Measurements from ENCODE around the gene CYGB.
"Not testable (repeated sequence)": the region's sequence is repeated elsewhere in the genome, so short reads cannot be mapped to it uniquely, and the experiment has no call there.

CYGB gene

GRCh38 chr17:76539631-76540271 lies 2.2 kb upstream of the CYGB start, which contains the start of gene PRCD:
TSS of gene PRCD (plus strand) at chr17:76540044. CDS start at chr17:76540142, 98 bp downstream.
- H3K36me3 ChIP-seq (ENCODE audit: insufficient read depth, low read length): no peaks in the 10 kb centered on the region
- H3K4me3 ChIP-seq: no peak within 1 kb of the TSS
- no peaks in the 10 kb centered on the region for H3K9me3 ChIP-seq (ENCODE audit: low read depth, low read length)
- no peak within 1 kb of the TSS for H3K27ac ChIP-seq
- TF ChIP-seq FOXP2 (optimal IDR thresholded peaks at IDR 0.05; ENCODE audit: control extremely low read depth, extremely low read length, insufficient read depth): no peak
- no peak for TF ChIP-seq POLR2AphosphoS5 (IDR thresholded peaks at IDR 0.05; ENCODE audit: borderline replicate concordance, low read depth, low read length)
- no peak for TF ChIP-seq EZH2 (IDR thresholded peaks at IDR 0.05)
- H3K9ac ChIP-seq (ENCODE audit: insufficient read length): no peak within 1 kb of the TSS
- DNase-seq (ENCODE audit: low read depth, low spot score): no peak

DNA sequence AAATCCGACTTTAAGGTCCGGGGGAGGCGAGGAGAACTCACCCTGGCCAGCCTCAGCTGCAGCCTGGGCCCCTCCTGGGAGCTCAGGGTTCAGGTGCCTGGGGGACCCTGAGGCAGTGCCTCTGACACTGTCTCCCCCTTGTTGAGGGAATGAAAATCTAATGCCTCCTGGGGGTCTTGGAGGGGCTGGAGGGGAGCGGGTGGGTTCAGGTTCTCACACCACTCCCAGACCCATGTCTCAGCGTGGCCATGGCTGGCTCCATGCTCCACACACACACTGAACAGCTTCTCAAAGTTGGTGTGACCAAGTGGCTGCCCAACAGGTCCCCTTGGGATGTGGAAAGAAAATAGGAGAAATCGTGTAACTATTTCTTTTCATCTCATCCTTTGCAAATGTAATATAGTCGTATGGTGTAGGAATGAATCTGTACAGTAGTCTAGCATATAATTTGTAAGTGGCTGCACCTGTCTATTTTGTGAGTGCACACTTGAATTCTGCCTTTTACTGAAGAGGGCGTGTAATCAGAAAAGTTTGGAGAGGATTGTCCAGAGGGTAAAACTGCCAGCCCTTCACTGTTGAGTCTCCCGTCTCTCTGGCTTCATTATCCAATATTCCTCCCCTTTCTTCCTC lies 1.5 kb upstream of the CYGB start:
- Histone ChIP-seq H3K36me3 (ENCODE audit: insufficient read depth, low read length) (no peaks in the 10 kb centered on the region), H3K4me3 (no peak overlapping the region), H3K27ac (no peak overlapping the region), H3K9ac (ENCODE audit: insufficient read length) (no peak overlapping the region), H3K9me3 (ENCODE audit: low read depth, low read length) (no peaks in the 10 kb centered on the region)
- no peak for TF ChIP-seq FOXP2 (optimal IDR thresholded peaks at IDR 0.05; ENCODE audit: control extremely low read depth, extremely low read length, insufficient read depth)
- no peak for DNase-seq (ENCODE audit: low read depth, low spot score)

DNA sequence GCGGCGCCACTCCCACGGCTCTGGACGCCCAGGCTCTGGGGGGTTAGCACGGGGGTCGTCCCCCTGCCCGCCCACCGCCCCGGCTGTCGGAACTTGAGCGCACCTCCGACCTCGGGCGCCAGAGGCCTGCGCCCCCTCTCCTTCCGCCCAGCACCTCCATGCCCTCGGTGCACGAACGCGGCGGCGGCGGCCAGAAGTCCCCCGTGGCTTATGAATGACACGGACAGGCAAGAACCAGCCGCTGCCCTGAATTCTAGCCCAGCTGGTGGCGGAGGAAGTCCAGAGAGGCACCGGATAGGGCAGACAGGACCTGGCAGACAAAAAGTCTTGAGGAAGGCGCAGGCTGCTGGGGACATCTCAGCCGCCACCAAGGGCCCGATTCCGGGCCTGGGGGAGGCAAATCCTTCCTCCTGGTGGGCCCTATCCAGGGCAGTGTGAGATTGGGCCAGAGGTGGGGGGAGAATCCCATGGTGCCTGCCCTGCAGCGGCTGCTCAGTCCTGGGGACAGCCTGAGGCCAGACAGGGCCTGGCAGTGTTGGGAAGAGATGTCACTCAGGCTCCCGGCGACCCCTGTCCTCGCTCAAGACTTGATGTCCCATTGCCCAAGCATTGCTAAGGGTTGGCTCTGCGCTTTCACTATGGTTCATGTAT lies 897 bp upstream of the CYGB start:
- no peak overlapping the region for H3K9ac ChIP-seq (ENCODE audit: insufficient read length)
- no peaks in the 10 kb centered on the region for H3K36me3 ChIP-seq (ENCODE audit: insufficient read depth, low read length)
- no peaks in the 10 kb centered on the region for H3K9me3 ChIP-seq (ENCODE audit: low read depth, low read length)
- TF ChIP-seq POLR2AphosphoS5 (IDR thresholded peaks at IDR 0.05; ENCODE audit: borderline replicate concordance, low read depth, low read length) (no peak), FOXP2 (optimal IDR thresholded peaks at IDR 0.05; ENCODE audit: control extremely low read depth, extremely low read length, insufficient read depth) (no peak), EZH2 (IDR thresholded peaks at IDR 0.05) (no peak)
- no peak for DNase-seq (ENCODE audit: low read depth, low spot score)
- no peak overlapping the region for H3K27ac ChIP-seq
- H3K4me3 ChIP-seq: no peak overlapping the region

GRCh38 chr17:76537288-76537577 lies 276 bp downstream of the CYGB start:
- Histone ChIP-seq H3K4me3 (no peak overlapping the region), H3K9ac (ENCODE audit: insufficient read length) (no peak overlapping the region), H3K9me3 (ENCODE audit: low read depth, low read length) (no peaks in the 10 kb centered on the region), H3K36me3 (ENCODE audit: insufficient read depth, low read length) (no peaks in the 10 kb centered on the region), H3K27ac (no peak overlapping the region)
- DNase-seq (ENCODE audit: low read depth, low spot score): no peak
- no peak for TF ChIP-seq POLR2AphosphoS5 (IDR thresholded peaks at IDR 0.05; ENCODE audit: borderline replicate concordance, low read depth, low read length)
- TF ChIP-seq FOXP2 (optimal IDR thresholded peaks at IDR 0.05; ENCODE audit: control extremely low read depth, extremely low read length, insufficient read depth): no peak
- TF ChIP-seq EZH2 (IDR thresholded peaks at IDR 0.05): no peak

- TF ChIP-seq FOXP2 (optimal IDR thresholded peaks at IDR 0.05; ENCODE audit: control extremely low read depth, extremely low read length, insufficient read depth): no peak
- TF ChIP-seq EZH2 (IDR thresholded peaks at IDR 0.05): no peak
- no peak for TF ChIP-seq POLR2AphosphoS5 (IDR thresholded peaks at IDR 0.05; ENCODE audit: borderline replicate concordance, low read depth, low read length)
- H3K4me3 ChIP-seq: no peak overlapping the region
- H3K36me3 ChIP-seq (ENCODE audit: insufficient read depth, low read length): no peaks in the 10 kb centered on the region
- no peak overlapping the region for H3K27ac ChIP-seq
- no peak overlapping the region for H3K9ac ChIP-seq (ENCODE audit: insufficient read length)
- DNase-seq (ENCODE audit: low read depth, low spot score): no peak
- no peaks in the 10 kb centered on the region for H3K9me3 ChIP-seq (ENCODE audit: low read depth, low read length)
Measured at GRCh38 chr17:76536511-76537287, 810 bp downstream of the CYGB start.

DNA sequence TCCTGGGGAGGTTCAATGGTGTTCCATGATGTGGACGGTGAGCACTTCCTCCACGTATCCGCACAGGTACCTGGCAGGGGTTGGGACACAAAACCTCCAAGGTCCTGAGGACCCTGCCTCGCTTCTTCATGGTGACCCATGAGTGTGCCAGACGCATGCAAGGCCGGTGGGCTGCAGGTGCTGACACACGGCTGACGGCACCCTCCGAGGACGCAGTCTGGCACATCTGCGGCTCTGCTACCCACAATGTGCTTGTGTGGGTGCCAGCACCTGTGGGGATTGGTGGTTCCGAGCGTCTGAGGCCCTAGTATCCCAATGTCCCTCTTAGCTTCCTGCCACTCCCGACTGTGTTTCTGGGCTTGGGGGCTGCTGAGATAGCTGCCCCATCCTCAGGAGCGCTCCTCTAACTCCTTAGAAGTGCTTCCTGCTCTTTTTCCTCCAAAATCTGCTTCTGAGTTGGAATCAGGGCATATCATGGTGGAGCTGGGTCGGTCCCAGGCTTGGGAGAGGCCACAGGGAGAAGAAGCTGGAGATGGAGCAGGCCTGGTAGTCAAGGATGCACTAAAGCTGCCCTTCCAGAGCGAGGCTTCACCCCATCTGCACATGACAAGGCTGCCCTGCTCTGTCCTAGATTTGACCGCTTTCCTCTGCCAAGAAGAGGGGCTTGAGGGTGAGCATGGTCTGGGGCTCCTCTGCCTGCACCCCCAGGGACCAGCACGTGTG lies 1.6 kb downstream of the CYGB start:
- Histone ChIP-seq H3K9me3 (ENCODE audit: low read depth, low read length) (no peaks in the 10 kb centered on the region), H3K27ac (no peak overlapping the region), H3K36me3 (ENCODE audit: insufficient read depth, low read length) (no peaks in the 10 kb centered on the region), H3K9ac (ENCODE audit: insufficient read length) (no peak overlapping the region), H3K4me3 (no peak overlapping the region)
- no peak for TF ChIP-seq EZH2 (IDR thresholded peaks at IDR 0.05)
- no peak for TF ChIP-seq POLR2AphosphoS5 (IDR thresholded peaks at IDR 0.05; ENCODE audit: borderline replicate concordance, low read depth, low read length)
- TF ChIP-seq FOXP2 (optimal IDR thresholded peaks at IDR 0.05; ENCODE audit: control extremely low read depth, extremely low read length, insufficient read depth): no peak
- DNase-seq (ENCODE audit: low read depth, low spot score): no peak

DNA sequence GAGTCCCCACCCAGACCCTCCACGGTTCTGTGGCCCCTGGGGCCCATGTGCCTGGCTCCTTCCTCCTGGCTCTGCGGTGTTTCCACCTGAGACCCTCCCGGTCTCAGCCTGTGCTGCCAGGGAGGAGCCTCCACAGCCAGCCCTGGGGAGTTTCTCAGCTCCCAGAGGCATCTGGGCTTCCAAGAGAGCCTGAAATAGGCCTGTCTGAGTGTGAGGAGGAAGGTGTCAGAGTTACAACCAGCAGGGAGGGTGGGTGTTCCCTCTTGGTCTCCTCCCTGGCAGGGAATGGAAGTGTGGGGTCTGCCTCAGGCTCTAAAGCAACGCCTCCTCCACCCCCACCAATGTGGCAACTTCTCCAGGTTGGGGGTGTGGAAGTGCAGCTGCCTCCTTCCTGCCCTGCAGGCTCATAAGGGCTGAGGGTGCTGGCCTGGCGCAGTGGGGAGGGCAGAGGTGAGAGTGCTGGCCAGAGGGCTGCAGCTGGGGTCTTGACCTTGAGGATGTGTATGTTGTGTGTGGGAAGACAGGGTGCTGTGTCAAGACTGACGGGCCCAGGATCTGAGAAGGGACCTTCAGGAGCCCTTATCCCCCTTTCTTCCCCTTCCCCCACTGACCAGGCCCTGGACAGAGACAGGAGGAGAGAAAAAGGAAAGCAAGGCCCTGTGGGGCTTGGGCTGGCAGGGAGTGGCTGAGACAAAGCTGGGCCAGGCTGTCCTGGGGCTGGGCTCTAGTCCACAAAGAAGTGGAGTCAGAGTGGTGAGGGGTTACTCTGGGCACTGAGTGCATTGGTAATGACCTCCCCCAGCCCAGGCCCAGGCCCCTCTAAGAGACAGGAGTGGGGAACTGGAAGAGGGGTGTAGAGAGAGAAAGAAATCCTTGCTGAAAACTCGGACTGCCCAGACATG lies 2.4 kb downstream of the CYGB start:
- Histone ChIP-seq H3K9me3 (ENCODE audit: low read depth, low read length) (no peaks in the 10 kb centered on the region), H3K27ac (no peak overlapping the region), H3K36me3 (ENCODE audit: insufficient read depth, low read length) (no peaks in the 10 kb centered on the region), H3K9ac (ENCODE audit: insufficient read length) (no peak overlapping the region), H3K4me3 (no peak overlapping the region)
- no peak for DNase-seq (ENCODE audit: low read depth, low spot score)
- TF ChIP-seq POLR2AphosphoS5 (IDR thresholded peaks at IDR 0.05; ENCODE audit: borderline replicate concordance, low read depth, low read length) (no peak), FOXP2 (optimal IDR thresholded peaks at IDR 0.05; ENCODE audit: control extremely low read depth, extremely low read length, insufficient read depth) (no peak), EZH2 (IDR thresholded peaks at IDR 0.05) (no peak)

DNA sequence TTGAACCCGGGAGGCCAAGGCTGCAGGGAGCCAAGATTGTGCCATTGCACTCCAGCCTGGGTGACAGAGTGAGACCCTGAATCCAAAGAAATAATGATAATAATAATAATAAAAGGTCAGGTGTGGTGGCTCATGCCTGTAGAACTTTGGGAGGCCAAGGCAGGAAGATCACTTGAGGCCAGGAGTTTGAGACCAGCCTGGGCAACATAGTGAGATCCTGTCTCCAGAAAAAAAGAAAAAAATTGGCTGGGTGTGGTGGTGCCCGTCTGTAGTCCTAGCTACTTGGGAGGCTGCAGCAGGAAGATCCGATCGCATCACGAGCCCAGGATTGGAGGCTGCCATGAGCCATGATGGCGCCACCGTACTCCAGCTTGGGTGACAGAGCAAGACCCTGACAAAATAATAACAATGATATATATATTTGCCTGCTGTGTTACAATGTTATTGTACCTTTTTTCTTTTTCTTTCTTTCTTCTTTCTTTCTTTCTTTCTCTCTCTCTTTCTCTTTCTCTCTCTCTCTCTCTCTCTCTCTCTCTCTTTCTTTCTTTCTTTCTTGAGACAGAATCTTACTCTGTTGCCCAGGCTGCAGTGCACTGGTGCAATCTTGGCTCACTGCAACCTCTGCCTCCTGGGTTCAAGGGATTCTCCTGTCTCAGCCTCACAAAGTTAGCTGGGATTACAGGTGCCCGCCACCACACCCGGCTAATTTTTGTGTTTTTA lies 3.7 kb downstream of the CYGB start:
- not testable (repeated sequence) for H3K9me3 ChIP-seq (ENCODE audit: low read depth, low read length); H3K36me3 ChIP-seq (ENCODE audit: insufficient read depth, low read length); H3K9ac ChIP-seq (ENCODE audit: insufficient read length); H3K27ac ChIP-seq; DNase-seq (ENCODE audit: low read depth, low spot score); H3K4me3 ChIP-seq
